Stimulated activated naive CD4-positive, alpha-beta T cell (primary cell): ENCODE measurements around the gene LENG9.

Experiments used
- DNase-seq, 6 experiments: peaks; one replicate each; lab custom pipeline; 2025; lab: John Stamatoyannopoulos, UW

Gene LENG9

DNA sequence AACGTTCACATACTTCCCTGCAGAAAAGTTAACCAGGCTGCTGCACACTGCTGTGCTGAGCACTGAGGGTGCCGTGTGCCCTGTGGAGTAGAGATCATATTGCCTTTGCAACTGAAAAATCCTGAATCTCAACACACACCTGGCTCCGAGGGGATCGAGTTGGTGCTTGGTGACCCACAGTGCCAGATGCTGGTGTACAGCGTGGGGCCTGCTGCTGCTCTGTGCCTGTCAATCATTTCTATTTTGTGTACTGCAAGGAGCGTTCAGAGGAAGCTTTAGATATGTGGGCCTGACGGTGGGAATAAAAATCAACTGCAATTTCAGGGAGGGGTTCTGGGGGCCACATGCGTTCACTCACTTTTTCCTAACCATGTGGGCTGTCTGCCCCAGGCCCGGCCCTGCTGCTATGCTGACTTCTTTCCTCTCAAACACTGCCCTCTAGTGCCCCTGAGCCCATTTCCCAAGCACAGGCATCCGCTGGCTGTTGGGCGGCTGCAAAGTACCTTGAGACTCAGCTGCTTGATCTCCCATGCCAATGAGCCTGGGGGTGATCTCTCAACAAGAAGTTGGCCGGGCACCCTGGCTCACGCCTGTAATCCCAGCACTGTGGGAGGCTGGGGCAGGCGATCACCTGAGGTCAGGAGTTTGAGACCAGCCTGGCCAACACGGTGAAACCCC lies 24.3 kb downstream of the LENG9 start:
- peak in 1 of 6 experiments; percentile 17 for DNase-seq

DNA sequence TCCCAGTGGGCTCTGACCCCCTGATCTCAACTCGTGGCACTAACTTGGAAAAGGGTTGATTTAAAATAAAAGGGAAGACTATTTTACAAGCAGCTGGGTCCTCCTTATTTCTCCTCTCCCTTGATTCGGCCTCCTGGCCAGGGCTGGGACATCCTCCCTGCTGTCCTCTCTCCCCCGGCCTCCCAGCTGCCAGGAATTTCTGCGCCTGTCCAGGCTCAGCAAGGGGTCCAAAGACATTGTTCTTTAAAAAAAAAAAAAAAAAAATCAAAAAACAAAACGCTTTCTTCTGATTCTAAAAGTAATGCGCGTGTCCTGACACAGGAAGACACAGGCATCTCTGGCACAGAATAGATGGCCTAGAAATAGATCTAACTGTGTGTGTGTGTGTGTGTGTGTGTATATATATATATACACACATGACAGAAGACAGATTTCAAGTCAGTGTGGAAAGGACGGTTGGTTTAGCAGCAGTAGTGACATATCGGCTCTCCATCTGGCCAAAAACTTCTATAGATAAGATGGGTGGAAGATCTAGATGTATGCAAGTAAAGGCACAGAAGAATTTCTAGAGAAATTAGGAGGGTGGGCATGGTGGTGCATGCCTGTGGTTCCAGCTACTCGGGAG lies 26.8 kb downstream of the LENG9 start:
- no peak for DNase-seq

DNA sequence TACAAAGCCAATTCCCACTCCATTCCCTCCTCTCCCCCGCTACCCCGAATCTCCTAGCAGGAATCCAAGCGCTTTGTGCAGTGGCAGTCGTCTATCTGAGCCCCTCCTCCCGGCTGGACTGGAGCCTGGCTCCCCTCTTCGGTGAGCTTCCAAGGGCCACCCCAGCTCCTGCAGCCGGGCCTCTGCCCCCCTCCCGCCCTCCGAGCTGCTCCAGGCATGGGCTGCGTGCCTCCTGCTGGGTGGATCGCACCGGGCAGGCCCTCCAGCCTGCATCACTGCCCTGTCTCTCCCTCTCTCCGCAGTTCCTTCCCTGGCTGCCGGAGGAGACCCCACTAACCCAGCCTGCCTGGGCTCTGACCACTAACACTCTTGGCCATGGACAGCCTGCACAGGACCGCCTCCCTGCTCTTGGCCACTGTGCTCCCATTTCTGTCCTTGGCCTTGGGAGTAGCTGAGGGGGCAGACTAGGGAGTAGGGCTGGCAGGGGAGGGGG lies 27.5 kb downstream of the LENG9 start:
- DNase-seq, result no peak

DNA sequence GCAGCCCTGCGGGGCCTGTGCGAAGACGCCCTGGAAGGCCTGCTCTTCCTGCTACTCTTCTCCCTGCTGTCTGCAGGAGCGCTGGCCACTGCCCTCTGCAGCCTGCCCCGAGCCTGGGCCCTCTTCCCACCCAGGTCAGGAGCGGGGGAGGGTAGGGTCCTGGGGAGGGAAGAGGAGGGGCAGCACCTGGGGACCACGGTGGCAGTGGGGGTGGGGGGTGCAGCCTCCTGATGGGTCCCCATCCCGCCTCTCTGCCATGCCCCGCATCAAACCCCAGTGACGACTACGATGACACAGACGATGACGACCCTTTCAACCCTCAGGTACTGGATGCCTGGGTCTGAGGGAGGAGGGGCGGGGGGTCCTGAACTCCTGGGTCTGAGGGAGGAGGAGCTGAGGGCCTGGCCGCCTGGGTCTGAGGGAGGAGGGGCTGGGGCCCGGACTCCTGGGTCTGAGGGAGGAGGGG lies 28.0 kb downstream of the LENG9 start:
- no peak for DNase-seq

DNA sequence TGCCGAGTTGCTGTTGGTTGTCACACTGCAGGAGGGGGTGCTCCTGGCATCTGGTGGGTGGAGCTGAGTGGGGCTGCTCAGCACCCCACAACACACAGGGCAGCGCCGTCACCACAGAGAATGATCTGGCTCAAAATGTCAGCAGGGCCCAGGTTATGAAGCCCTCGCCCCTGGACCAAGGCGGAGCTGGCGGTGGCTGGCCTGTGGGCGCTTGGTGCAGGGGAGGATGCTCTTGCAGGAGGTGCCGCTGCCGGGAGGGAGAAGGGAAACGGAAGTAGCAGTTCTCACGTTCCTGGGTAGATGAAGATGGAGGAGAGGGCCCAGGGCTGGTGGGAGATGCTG lies 28.7 kb downstream of the LENG9 start:
- DNase-seq, result no peak

DNA sequence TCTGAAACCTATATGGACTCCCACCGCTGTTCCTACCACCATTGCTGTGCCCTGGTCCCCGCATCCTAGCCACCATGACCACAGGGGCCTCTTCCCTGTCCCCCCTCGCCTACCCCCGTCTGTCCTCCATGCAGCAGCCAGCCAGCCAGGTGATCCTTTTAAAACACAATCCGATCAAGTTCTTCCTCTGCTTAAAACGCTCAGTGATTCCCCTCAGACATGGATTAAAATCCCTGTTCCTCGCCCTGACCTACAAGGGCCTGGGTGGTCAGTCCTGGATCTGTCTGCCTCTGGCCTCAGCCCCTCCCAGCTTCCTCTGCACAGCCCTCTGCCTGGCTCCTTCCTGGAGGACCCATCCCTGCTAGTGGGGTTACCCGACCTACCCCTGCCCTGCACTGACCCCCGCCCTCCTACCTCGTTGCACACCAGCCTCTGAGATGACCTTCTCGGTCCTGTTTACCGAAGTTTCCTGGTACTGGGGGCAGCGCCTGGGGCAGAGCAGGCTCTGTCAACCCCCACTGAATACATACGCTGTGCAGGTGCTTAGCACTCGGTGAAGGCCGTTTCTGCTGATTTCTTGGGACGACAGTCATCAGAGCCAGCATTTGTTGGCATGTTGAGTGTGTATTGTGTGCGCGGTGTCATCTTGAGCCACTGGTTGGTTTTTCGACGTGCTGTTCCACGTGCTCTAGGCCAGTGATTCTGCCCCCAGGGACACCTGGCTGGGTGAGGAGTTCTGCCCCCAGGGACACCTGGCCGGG lies 29.3 kb downstream of the LENG9 start:
- no peak for DNase-seq

DNA sequence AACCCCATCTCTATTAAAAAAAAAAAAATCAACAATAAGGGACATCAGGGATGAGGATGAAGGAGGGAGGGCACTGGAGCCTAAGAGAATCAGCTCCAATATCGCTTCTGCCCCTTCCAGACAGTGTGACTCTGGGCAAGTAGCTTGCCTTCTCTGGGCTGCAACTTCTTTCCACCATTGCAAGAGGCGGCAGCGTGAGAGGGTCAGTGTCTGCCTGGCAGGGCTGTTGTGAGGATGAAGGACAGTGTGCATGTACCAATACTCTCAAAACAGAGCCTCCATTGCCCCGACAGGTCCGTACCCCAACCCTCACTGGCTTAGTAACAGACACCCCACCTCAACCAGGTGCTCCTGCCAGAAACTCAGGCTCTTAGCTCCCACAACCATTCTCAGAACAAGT lies 29.9 kb downstream of the LENG9 start:
- no peak for DNase-seq

DNA sequence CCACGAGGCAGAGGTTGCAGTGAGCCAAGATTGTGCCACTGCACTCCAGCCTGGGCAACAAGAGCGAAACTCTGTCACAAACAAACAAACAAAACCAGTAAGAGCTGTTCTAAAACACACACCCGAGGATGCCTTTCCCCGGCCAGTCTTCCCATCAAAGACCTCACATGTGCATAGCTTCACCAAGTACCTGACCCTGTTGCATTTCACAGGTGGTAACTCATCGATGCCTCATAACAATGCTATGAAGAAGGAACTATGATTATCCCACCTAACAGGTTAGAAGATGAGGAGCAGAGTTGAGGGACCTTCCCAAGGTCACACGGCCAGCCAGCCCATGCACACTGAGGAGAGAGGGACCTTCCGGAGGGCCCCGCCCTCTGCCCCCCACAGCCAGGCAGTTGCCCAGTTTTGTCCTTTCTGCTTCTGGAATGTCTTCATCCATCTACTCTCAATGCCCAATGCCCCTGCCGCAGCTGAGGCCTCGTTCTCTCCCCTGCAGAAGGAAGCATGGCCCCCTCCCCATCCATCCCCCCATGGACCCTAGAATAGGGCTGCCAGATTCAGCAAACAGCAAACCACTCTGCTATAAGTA lies 31.3 kb downstream of the LENG9 start:
- no peak for DNase-seq

- no peak for DNase-seq
Observed at GRCh38 chr19:54431255-54431838, 32.2 kb downstream of the LENG9 start.

DNA sequence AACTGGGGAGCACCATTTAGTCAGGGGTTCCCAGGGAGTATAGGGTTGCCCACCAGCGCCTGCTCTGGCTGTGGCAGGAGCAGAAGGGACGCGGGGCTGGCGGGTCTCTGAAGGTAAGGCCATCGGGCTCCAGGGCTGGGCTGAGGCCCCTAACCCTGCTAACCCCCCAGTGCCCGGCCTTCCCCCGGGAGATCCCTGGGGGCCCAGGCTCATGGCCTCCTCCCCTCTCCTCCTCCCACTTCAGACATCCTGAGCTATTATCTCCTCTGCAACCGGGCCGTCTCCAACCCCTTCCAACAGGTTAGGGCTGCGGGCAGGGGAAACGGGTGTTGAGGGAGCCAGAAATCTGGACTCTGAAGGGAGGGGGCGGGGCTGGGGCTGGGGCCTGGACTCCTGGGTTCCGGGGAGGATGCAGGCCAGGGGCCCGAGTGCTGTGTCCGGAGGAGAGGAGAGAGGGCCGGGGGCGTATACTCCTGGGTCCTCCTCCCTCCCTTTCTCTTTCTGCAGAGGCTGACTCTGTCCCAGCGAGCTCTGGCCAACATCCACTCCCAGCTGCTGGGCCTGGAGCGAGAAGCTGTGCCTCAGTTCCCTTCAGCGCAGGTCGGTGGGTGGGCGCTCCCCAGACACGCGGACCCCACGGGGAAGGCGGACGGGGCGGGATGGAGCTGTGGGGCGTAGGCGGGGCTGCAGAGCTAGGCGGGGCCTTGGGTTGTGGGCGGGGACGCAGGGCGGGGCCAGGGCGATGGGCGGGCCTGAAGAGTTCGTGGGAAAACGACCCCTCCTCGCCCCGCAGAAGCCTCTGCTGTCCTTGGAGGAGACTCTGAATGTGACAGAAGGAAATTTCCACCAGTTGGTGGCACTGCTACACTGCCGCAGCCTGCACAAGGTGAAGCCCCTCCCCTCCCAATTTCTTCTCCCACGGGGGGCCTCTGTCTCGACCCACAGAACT lies 33.0 kb downstream of the LENG9 start:
- peak; percentile 5 to 46 (median 35) for DNase-seq

GRCh38 chr19:54429545-54430227 lies 33.9 kb downstream of the LENG9 start:
- DNase-seq, result no peak

DNA sequence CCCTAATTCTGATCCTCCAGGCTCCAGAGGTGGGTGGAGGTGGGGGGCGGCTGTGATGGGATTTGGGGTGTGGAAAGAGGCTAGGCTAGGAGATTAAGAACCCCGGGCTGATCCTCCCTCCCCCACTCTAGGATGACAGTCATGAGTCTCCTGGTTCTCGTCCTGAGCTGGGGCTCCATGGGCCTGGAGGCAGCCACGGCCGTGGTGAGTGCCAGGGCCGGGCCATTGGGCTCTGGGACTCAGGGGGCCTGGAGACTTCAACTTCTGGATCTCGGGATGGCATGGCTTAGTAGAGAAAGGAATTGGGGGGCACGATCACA lies 34.4 kb downstream of the LENG9 start:
- no peak for DNase-seq

DNA sequence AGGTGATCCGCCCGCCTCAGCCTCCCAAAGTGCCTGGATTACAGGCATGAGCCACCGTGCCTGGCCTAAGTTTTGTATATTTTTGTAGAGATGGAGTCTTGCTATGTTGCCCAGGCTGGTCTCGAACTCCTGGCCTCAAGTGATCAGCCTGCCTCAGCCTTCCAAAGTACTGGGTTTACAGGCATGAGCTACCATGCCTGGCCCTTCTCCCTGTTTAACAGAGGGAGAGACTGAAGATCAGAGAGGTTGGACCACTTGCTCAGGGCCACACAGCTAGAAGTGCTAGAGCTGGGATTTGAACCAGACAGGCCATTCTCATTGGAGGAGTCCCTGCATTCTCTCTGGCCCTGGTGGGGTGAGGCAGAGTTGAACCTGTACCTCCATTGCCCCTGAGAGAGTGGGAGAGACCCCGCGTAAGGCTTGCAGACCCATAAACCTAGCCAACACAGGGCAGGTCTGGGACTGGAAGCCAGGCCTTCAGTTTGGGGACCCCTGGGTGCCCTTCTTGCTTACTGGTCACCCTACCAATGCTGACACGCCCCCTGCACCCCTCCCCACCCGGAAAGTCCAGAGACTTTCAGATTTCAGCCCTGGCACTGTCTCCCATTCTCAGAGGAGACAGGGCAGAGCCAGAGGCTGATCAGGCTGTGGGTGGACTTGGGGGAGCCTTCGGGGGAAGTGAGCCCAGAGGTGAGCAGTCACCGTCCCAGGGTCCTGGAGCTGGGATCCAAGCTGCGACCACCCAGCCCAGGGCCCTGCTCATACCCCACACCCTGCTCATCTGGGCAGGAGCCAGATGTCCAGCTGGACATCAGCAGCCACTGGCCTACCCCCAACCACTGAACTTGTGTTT lies 35.0 kb downstream of the LENG9 start:
- no peak for DNase-seq

DNA sequence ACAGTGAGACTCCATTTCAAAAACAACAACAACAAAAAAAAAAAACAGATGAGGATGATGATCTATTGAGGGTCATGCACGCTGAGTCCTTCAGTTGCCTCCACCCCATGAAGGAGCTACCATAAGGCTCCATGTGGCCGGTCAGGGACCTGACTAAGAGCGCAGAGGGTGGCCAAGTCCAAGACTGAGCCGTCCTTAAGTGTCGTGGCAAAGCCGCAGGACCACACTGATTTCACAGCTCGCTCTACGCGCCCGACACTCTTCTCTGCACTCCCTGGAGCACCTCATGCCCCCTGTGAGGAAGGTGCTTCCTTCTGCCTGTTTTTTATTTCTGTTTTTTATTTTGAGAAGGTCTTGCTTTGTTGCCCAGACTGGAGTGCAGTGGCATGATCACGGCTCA lies 36.0 kb downstream of the LENG9 start:
- DNase-seq, result no peak

GRCh38 chr19:54426291-54426931 lies 37.2 kb downstream of the LENG9 start:
- no peak for DNase-seq

GRCh38 chr19:54425382-54425723 lies 38.2 kb downstream of the LENG9 start:
- no peak for DNase-seq

DNA sequence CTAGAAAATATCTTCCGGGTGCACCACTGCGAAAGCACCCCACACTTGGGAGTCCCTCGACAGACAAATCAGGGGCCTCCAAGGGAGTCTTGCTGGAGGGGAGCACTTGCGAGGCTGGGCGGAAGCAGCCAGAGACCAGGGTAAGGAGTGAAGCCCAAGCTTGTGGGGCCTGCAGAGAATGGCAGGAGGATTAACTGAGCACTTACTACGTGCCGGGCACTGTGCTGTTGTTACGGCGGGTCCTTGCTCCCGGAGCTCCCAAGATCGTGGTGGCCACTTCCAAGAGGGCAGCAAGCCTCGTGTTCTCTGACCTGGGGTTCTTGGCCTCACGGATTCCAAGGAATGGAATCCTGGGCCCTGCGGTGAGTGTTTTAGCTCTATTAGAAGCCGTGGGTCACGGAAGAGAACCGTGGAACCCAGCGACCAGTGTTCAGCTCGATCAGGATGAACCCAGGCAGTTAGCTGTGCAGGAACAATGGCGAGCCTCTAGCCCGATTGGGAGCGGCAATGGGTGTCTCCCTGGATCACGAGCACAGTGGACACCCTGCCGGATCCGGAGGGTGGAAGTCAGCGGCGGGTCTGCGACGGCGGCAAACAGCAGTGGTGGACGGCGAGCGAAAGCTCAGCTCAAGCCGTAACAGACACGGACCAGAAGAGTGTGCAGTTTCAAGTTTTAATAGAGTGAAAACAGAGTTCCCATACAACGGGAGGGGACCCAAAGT lies 38.8 kb downstream of the LENG9 start:
- no peak for DNase-seq

GRCh38 chr19:54424201-54424600 lies 39.4 kb downstream of the LENG9 start:
- DNase-seq, result no peak

- no peak for DNase-seq
Observed at GRCh38 chr19:54422136-54422535, 41.4 kb downstream of the LENG9 start.
